Measurements from ENCODE around the gene CHN2.

CHN2 gene

DNA sequence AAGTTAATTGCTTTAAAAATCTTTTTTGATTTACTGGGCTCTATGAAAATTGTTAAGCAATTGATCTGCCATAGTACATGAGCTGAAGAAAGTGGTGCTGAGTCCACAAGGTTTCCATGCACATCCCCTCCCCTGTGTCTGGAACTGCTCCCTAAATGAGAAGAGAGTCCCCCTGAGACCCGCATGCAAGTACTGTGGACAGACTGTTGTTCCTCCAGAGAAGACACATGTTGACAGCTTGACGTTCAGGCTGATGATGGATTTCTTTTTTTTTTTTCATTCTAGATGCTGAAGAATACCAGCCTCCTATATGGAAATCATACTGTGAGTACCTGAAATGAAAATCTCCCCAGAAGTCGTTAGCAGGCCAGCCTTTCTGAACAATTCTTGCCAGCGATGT, 159.8 kb downstream of the CHN2 start:
- H3K9me3 ChIP-seq (ENCODE audit: control insufficient read depth in 1 of 2, low read length in 2 of 2), result no peaks in the 10 kb centered on the region
- no peak overlapping the region for H3K4me3 ChIP-seq (ENCODE audit: low read depth in 1 of 2, low read length in 2 of 2)
- H3K36me3 ChIP-seq (ENCODE audit: control insufficient read depth in 1 of 2, insufficient read depth in 2 of 2, low read length in 2 of 2), result no peaks in the 10 kb centered on the region
- H3K9ac ChIP-seq (ENCODE audit: low read depth in 1 of 2, low read length in 2 of 2), result no peak overlapping the region
- H3K4me1 ChIP-seq (ENCODE audit: control insufficient read depth in 1 of 2, insufficient read depth in 2 of 2, low read length in 2 of 2), result peaks cover 1% of the 10 kb centered on the region in 2 donors
- H3K27me3 ChIP-seq (ENCODE audit: control insufficient read depth in 1 of 2, insufficient read depth in 2 of 2, low read length in 2 of 2), result peaks cover 0 to 4% of the 10 kb centered on the region in 2 donors
- no peak overlapping the region for H3K27ac ChIP-seq (ENCODE audit: low read depth, low read length)

DNA sequence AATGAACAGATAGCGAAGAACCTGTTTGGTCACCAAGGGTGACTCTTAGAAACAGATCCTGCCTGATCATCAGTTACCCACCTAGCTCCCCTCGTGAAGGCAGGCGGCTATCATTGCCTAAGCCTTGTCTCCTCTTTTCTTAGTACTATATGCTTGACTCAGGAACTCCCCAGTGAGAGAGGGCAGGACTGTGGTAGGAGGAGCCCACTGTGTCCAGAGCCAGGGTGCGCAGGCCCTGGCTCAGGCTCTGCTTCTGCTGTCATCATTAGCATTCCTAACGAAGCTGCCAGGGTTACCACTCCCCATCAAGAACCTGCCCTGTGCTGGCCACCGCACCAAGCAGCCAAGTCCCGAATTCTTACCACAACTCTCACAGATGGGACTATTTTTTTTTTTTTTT, 160.8 kb downstream of the CHN2 start:
- Histone ChIP-seq H3K9ac (ENCODE audit: low read depth in 1 of 2, low read length in 2 of 2) (no peak overlapping the region), H3K4me1 (ENCODE audit: control insufficient read depth in 1 of 2, insufficient read depth in 2 of 2, low read length in 2 of 2) (no peaks in the 10 kb centered on the region), H3K4me3 (ENCODE audit: low read depth in 1 of 2, low read length in 2 of 2) (no peak overlapping the region), H3K27me3 (ENCODE audit: control insufficient read depth in 1 of 2, insufficient read depth in 2 of 2, low read length in 2 of 2) (peaks cover 0 to under 1% of the 10 kb centered on the region in 2 donors), H3K36me3 (ENCODE audit: control insufficient read depth in 1 of 2, insufficient read depth in 2 of 2, low read length in 2 of 2) (no peaks in the 10 kb centered on the region), H3K9me3 (ENCODE audit: control insufficient read depth in 1 of 2, low read length in 2 of 2) (no peaks in the 10 kb centered on the region), H3K27ac (ENCODE audit: low read depth, low read length) (no peak overlapping the region)

DNA sequence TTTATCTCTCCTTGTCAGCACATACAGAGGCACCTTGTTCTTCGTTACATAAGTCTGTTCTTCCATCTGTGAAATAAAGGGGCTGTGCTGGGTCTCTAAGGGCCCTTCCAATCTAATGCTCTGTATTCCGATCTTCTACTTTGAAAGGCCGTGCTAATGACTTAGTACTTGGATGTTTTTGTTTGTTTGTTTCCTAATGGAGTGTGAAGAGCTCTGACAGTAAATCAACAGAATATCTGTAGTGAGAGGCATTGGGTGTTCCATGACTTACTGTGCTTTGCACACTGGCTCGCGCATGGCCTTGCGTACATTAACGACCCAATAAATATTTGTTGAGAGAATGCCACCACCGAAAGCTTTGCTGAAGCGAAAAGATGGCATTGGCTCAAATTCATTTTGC, 162.1 kb downstream of the CHN2 start:
- H3K9me3 ChIP-seq (ENCODE audit: control insufficient read depth in 1 of 2, low read length in 2 of 2), result no peaks in the 10 kb centered on the region
- H3K4me3 ChIP-seq (ENCODE audit: low read depth in 1 of 2, low read length in 2 of 2), result no peak overlapping the region
- no peaks in the 10 kb centered on the region for H3K27me3 ChIP-seq (ENCODE audit: control insufficient read depth in 1 of 2, insufficient read depth in 2 of 2, low read length in 2 of 2)
- H3K27ac ChIP-seq (ENCODE audit: low read depth, low read length), result no peak overlapping the region
- no peak overlapping the region for H3K9ac ChIP-seq (ENCODE audit: low read depth in 1 of 2, low read length in 2 of 2)
- H3K36me3 ChIP-seq (ENCODE audit: control insufficient read depth in 1 of 2, insufficient read depth in 2 of 2, low read length in 2 of 2), result no peaks in the 10 kb centered on the region
- peaks cover 0 to 2% of the 10 kb centered on the region in 2 donors for H3K4me1 ChIP-seq (ENCODE audit: control insufficient read depth in 1 of 2, insufficient read depth in 2 of 2, low read length in 2 of 2)

GRCh38 chr7:29359482-29360093, 165.0 kb downstream of the CHN2 start:
- no peak overlapping the region for H3K27ac ChIP-seq (ENCODE audit: low read depth, low read length)

GRCh38 chr7:29360633-29361625, 166.4 kb downstream of the CHN2 start:
- Histone ChIP-seq H3K9ac (ENCODE audit: low read depth in 1 of 2, low read length in 2 of 2) (no peak overlapping the region), H3K36me3 (ENCODE audit: control insufficient read depth in 1 of 2, insufficient read depth in 2 of 2, low read length in 2 of 2) (no peaks in the 10 kb centered on the region), H3K27ac (ENCODE audit: low read depth, low read length) (no peak overlapping the region), H3K9me3 (ENCODE audit: control insufficient read depth in 1 of 2, low read length in 2 of 2) (no peaks in the 10 kb centered on the region), H3K4me3 (ENCODE audit: low read depth in 1 of 2, low read length in 2 of 2) (no peak overlapping the region), H3K27me3 (ENCODE audit: control insufficient read depth in 1 of 2, insufficient read depth in 2 of 2, low read length in 2 of 2) (no peaks in the 10 kb centered on the region), H3K4me1 (ENCODE audit: control insufficient read depth in 1 of 2, insufficient read depth in 2 of 2, low read length in 2 of 2) (peaks cover 2 to 9% of the 10 kb centered on the region in 2 donors)

More at GRCh38 chr7:29359482-29360093, 165.0 kb downstream of the CHN2 start:
- H3K4me1 ChIP-seq (ENCODE audit: control insufficient read depth in 1 of 2, insufficient read depth in 2 of 2, low read length in 2 of 2), result peaks cover 2 to 5% of the 10 kb centered on the region in 2 donors
- H3K27me3 ChIP-seq (ENCODE audit: control insufficient read depth in 1 of 2, insufficient read depth in 2 of 2, low read length in 2 of 2), result no peaks in the 10 kb centered on the region
- H3K9me3 ChIP-seq (ENCODE audit: control insufficient read depth in 1 of 2, low read length in 2 of 2), result no peaks in the 10 kb centered on the region
- no peaks in the 10 kb centered on the region for H3K36me3 ChIP-seq (ENCODE audit: control insufficient read depth in 1 of 2, insufficient read depth in 2 of 2, low read length in 2 of 2)
- H3K4me3 ChIP-seq (ENCODE audit: low read depth in 1 of 2, low read length in 2 of 2), result no peak overlapping the region
- no peak overlapping the region for H3K9ac ChIP-seq (ENCODE audit: low read depth in 1 of 2, low read length in 2 of 2)

DNA sequence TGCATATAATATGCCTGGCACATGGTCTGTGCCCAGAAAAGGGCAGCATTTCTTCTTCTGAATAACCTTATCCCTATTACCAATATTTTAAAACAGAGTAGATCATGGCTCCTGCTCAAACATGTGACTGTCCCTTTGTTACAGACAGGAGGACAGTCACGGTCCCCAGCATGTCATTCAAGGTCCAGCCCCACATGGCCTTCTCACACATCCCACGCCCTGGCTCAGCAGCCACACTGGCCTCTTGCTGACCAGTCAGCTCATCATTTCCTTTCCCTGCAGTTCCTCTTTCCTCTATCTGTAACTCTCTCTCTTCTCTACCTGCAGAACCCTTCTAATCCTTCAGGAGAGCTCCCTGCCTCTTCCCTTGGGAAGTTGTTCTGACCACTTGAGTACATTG, 167.8 kb downstream of the CHN2 start:
- H3K9me3 ChIP-seq (ENCODE audit: control insufficient read depth in 1 of 2, low read length in 2 of 2), result no peaks in the 10 kb centered on the region
- peaks cover 2 to 9% of the 10 kb centered on the region in 2 donors for H3K4me1 ChIP-seq (ENCODE audit: control insufficient read depth in 1 of 2, insufficient read depth in 2 of 2, low read length in 2 of 2)
- no peak overlapping the region for H3K27ac ChIP-seq (ENCODE audit: low read depth, low read length)
- H3K27me3 ChIP-seq (ENCODE audit: control insufficient read depth in 1 of 2, insufficient read depth in 2 of 2, low read length in 2 of 2), result no peaks in the 10 kb centered on the region
- no peak overlapping the region for H3K4me3 ChIP-seq (ENCODE audit: low read depth in 1 of 2, low read length in 2 of 2)
- H3K9ac ChIP-seq (ENCODE audit: low read depth in 1 of 2, low read length in 2 of 2), result no peak overlapping the region
- no peaks in the 10 kb centered on the region for H3K36me3 ChIP-seq (ENCODE audit: control insufficient read depth in 1 of 2, insufficient read depth in 2 of 2, low read length in 2 of 2)

- H3K4me1 ChIP-seq (ENCODE audit: control insufficient read depth in 1 of 2, insufficient read depth in 2 of 2, low read length in 2 of 2), result peaks cover 2 to 9% of the 10 kb centered on the region in 2 donors
- no peaks in the 10 kb centered on the region for H3K27me3 ChIP-seq (ENCODE audit: control insufficient read depth in 1 of 2, insufficient read depth in 2 of 2, low read length in 2 of 2)
- no peak overlapping the region for H3K9ac ChIP-seq (ENCODE audit: low read depth in 1 of 2, low read length in 2 of 2)
- H3K27ac ChIP-seq (ENCODE audit: low read depth, low read length), result no peak overlapping the region
- no peaks in the 10 kb centered on the region for H3K36me3 ChIP-seq (ENCODE audit: control insufficient read depth in 1 of 2, insufficient read depth in 2 of 2, low read length in 2 of 2)
- H3K9me3 ChIP-seq (ENCODE audit: control insufficient read depth in 1 of 2, low read length in 2 of 2), result no peaks in the 10 kb centered on the region
- H3K4me3 ChIP-seq (ENCODE audit: low read depth in 1 of 2, low read length in 2 of 2), result no peak overlapping the region
Measured at GRCh38 chr7:29363636-29364425, 169.3 kb downstream of the CHN2 start.

- Histone ChIP-seq H3K27ac (ENCODE audit: low read depth, low read length) (no peak overlapping the region), H3K4me1 (ENCODE audit: control insufficient read depth in 1 of 2, insufficient read depth in 2 of 2, low read length in 2 of 2) (peaks cover 2 to 11% of the 10 kb centered on the region in 2 donors), H3K4me3 (ENCODE audit: low read depth in 1 of 2, low read length in 2 of 2) (no peak overlapping the region), H3K27me3 (ENCODE audit: control insufficient read depth in 1 of 2, insufficient read depth in 2 of 2, low read length in 2 of 2) (no peaks in the 10 kb centered on the region), H3K9me3 (ENCODE audit: control insufficient read depth in 1 of 2, low read length in 2 of 2) (no peaks in the 10 kb centered on the region), H3K36me3 (ENCODE audit: control insufficient read depth in 1 of 2, insufficient read depth in 2 of 2, low read length in 2 of 2) (no peaks in the 10 kb centered on the region), H3K9ac (ENCODE audit: low read depth in 1 of 2, low read length in 2 of 2) (no peak overlapping the region)
Measured at GRCh38 chr7:29364661-29365060, 170.1 kb downstream of the CHN2 start.

DNA sequence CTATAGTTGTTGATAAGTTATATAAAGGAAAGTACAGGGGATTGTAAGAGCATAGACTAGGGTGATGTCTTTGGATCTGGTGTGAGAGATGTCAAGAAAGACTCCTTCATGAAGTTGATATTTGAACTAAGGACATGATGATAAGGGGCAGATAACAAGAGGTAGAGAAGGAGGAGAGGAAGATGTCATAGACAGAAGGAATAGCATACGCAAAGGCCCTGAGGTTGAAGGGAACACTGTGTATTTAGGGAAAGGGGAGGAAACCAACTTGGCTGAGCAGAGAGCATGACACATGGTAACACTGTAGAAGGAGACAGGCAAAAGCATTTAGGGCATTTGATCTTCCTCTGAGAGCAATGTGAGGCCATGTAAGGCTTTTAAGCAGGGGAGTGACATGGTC, 170.8 kb downstream of the CHN2 start:
- peaks cover 6 to 18% of the 10 kb centered on the region in 2 donors for H3K4me1 ChIP-seq (ENCODE audit: control insufficient read depth in 1 of 2, insufficient read depth in 2 of 2, low read length in 2 of 2)
- no peak overlapping the region for H3K27ac ChIP-seq (ENCODE audit: low read depth, low read length)
- H3K4me3 ChIP-seq (ENCODE audit: low read depth in 1 of 2, low read length in 2 of 2), result no peak overlapping the region
- H3K9me3 ChIP-seq (ENCODE audit: control insufficient read depth in 1 of 2, low read length in 2 of 2), result no peaks in the 10 kb centered on the region
- H3K36me3 ChIP-seq (ENCODE audit: control insufficient read depth in 1 of 2, insufficient read depth in 2 of 2, low read length in 2 of 2), result no peaks in the 10 kb centered on the region
- H3K27me3 ChIP-seq (ENCODE audit: control insufficient read depth in 1 of 2, insufficient read depth in 2 of 2, low read length in 2 of 2), result no peaks in the 10 kb centered on the region
- no peak overlapping the region for H3K9ac ChIP-seq (ENCODE audit: low read depth in 1 of 2, low read length in 2 of 2)

DNA sequence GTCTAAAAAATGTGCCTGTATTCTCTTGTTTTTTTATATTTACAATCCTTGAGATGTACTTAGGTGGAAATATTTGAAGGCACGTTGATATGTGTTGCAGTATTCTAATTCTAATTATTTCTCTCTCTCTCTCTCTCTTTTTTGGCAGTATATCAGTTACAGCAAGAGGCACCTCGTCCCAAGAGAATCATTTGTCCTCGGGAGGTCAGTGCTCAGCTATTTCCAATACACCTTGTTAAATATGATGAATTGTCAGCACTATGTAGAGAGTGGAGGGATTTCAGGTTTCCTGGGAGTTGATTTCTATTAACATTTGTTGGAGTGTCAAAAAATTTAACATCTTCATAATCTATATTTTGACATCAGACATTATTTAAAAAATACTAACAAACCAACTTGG, 173.2 kb downstream of the CHN2 start:
- Histone ChIP-seq H3K36me3 (ENCODE audit: control insufficient read depth in 1 of 2, insufficient read depth in 2 of 2, low read length in 2 of 2) (no peaks in the 10 kb centered on the region), H3K9me3 (ENCODE audit: control insufficient read depth in 1 of 2, low read length in 2 of 2) (no peaks in the 10 kb centered on the region), H3K27ac (ENCODE audit: low read depth, low read length) (no peak overlapping the region)

More for the DNA sequence above, 173.2 kb downstream of the CHN2 start:
- H3K4me3 ChIP-seq (ENCODE audit: low read depth in 1 of 2, low read length in 2 of 2), result no peak overlapping the region
- peaks cover 13 to 38% of the 10 kb centered on the region in 2 donors for H3K4me1 ChIP-seq (ENCODE audit: control insufficient read depth in 1 of 2, insufficient read depth in 2 of 2, low read length in 2 of 2)
- H3K27me3 ChIP-seq (ENCODE audit: control insufficient read depth in 1 of 2, insufficient read depth in 2 of 2, low read length in 2 of 2), result no peaks in the 10 kb centered on the region
- no peak overlapping the region for H3K9ac ChIP-seq (ENCODE audit: low read depth in 1 of 2, low read length in 2 of 2)
